Peyer's patch (tissue), 4 donors: ENCODE measurements around the gene SH2D6. TPM values are rescaled to one million over a fixed set of nuclear protein-coding genes. Genes with fewer than 3 reads are reported as not detected.
A peak's percentile ranks its signal among the peaks of the same experiment; 100 is the strongest.

ENCODE experiments used
- DNase-seq, 3 donors: peaks; one replicate each; pipeline ENCODE4 v3.0.0-alpha.2; 2017 to 2019
- H3K27ac ChIP-seq, 4 donors: fragments of 200-600 bp; sonication (generic); one replicate each; pipeline ENCODE4 v1.5.1; 2016 to 2019
- H3K27me3 ChIP-seq, 2 donors: fragments of 200-600 bp; sonication (generic); one replicate each; pipeline ENCODE4 v1.5.1; 2019
- H3K36me3 ChIP-seq, 3 donors: fragments of 200-600 bp; sonication (generic); one replicate each; pipeline ENCODE4 v1.5.1; 2016 to 2019
- H3K4me1 ChIP-seq, 4 donors: fragments of 200-600 bp; sonication (generic); one replicate each; pipeline ENCODE4 v1.5.1; 2016 to 2019
- H3K4me3 ChIP-seq, 4 donors: fragments of 200-600 bp; sonication (generic); 1 replicate in 3 of 4; 2 replicates in 1 of 4; pipeline ENCODE4 v1.5.1; 2016 to 2019; ENCODE audit warnings: mild to moderate bottlenecking in 1 of 4
- H3K9me3 ChIP-seq, 4 donors: fragments of 200-600 bp; sonication (generic); one replicate each; pipeline ENCODE4 v1.5.1; 2016 to 2019; ENCODE audit warnings: mild to moderate bottlenecking in 1 of 4
- CTCF ChIP-seq, 6 experiments: fragments of 450-650 bp in 4 of 6; fragments of 200-600 bp in 2 of 6; sonication (generic) in 1 of 6; IDR thresholded peaks; one replicate each; pipeline ENCODE4 v1.5.1; 2017 to 2019; ENCODE audit warnings: antibody characterized with exemption in 6 of 6, mild to moderate bottlenecking in 3 of 6, moderate library complexity in 1 of 6
- POLR2A ChIP-seq, 2 donors: fragments of 450-650 bp; IDR thresholded peaks; one replicate each; pipeline ENCODE4 v1.5.1; 2017; ENCODE audit warnings: antibody characterized with exemption in 2 of 2, mild to moderate bottlenecking in 2 of 2, moderate library complexity in 2 of 2
- total RNA-seq, 4 donors: library from RNA; depleted of rRNA; stranded (reverse); fragments of >200 nt; gene quantifications; one replicate each; pipeline ENCODE4 v1.1.0, GENCODE V29; 2016

SH2D6 gene
- total RNA-seq, 4 donors from 2014 or later = 12.4 to 38.0 (median 15.2) TPM

- no peaks in the 10 kb centered on the region for H3K4me1 ChIP-seq
- no peaks in the 10 kb centered on the region for H3K27me3 ChIP-seq
- peak in 1 of 3 donors; percentile 2 for DNase-seq
- H3K9me3 ChIP-seq = no peaks in the 10 kb centered on the region
- H3K4me3 ChIP-seq = no peak overlapping the region
- no peaks in the 10 kb centered on the region for H3K36me3 ChIP-seq
- H3K27ac ChIP-seq = no peak overlapping the region
- TF ChIP-seq CTCF (IDR thresholded peaks at IDR 0.05) = no peak
- no peak for TF ChIP-seq POLR2A (IDR thresholded peaks at IDR 0.05)
Measured at GRCh38 chr2:85453571-85453970, 35.1 kb downstream of the SH2D6 start.

GRCh38 chr2:85455552-85456090, 37.1 kb downstream of the SH2D6 start:
- H3K4me3 ChIP-seq = no peak overlapping the region
- no peaks in the 10 kb centered on the region for H3K9me3 ChIP-seq
- no peaks in the 10 kb centered on the region for H3K4me1 ChIP-seq
- peak in 1 of 3 donors; percentile 50 for DNase-seq
- no peaks in the 10 kb centered on the region for H3K36me3 ChIP-seq
- H3K27ac ChIP-seq = no peak overlapping the region
- no peak for TF ChIP-seq POLR2A (IDR thresholded peaks at IDR 0.05)
- TF ChIP-seq CTCF (IDR thresholded peaks at IDR 0.05) = peak in 3 of 6 experiments; percentile 15 to 27 (median 19)
- H3K27me3 ChIP-seq = no peaks in the 10 kb centered on the region

GRCh38 chr2:85457043-85457442, 38.5 kb downstream of the SH2D6 start:
- H3K4me1 ChIP-seq = peaks cover 0 to 2% (median 0%) of the 10 kb centered on the region in 4 donors
- no peak overlapping the region for H3K4me3 ChIP-seq
- H3K27ac ChIP-seq = no peak overlapping the region
- H3K27me3 ChIP-seq = no peaks in the 10 kb centered on the region
- DNase-seq = no peak
- H3K9me3 ChIP-seq = no peaks in the 10 kb centered on the region
- H3K36me3 ChIP-seq = no peaks in the 10 kb centered on the region
- TF ChIP-seq CTCF (IDR thresholded peaks at IDR 0.05) = no peak
- no peak for TF ChIP-seq POLR2A (IDR thresholded peaks at IDR 0.05)

- TF ChIP-seq CTCF (IDR thresholded peaks at IDR 0.05) = no peak
- TF ChIP-seq POLR2A (IDR thresholded peaks at IDR 0.05) = no peak
- peak in 1 of 3 donors; percentile 68 for DNase-seq
- H3K36me3 ChIP-seq = no peaks in the 10 kb centered on the region
- H3K9me3 ChIP-seq = no peaks in the 10 kb centered on the region
- no peak overlapping the region for H3K27ac ChIP-seq
- H3K4me3 ChIP-seq = no peak overlapping the region
- peaks cover 0 to 5% (median 0%) of the 10 kb centered on the region in 4 donors for H3K4me1 ChIP-seq
- H3K27me3 ChIP-seq = no peaks in the 10 kb centered on the region
Measured at GRCh38 chr2:85457877-85458316, 39.4 kb downstream of the SH2D6 start.

- Histone ChIP-seq H3K4me3 (no peak overlapping the region), H3K27me3 (no peaks in the 10 kb centered on the region), H3K36me3 (no peaks in the 10 kb centered on the region), H3K9me3 (no peaks in the 10 kb centered on the region), H3K27ac (no peak overlapping the region), H3K4me1 (peaks cover 0 to 5% (median 0%) of the 10 kb centered on the region in 4 donors)
- TF ChIP-seq POLR2A (IDR thresholded peaks at IDR 0.05) = no peak
- TF ChIP-seq CTCF (IDR thresholded peaks at IDR 0.05) = no peak
- DNase-seq = no peak
Measured at GRCh38 chr2:85458601-85459563, 40.4 kb downstream of the SH2D6 start.
